Measurements from ENCODE around the gene USP5.

GRCh38 chr12:6861391-6861790 lies 9.4 kb downstream of the USP5 start:
- TF ChIP-seq EZH2phosphoT487 (IDR thresholded peaks at IDR 0.05; ENCODE audit: borderline replicate concordance, low read length) (no peak), CTCF (IDR thresholded peaks at IDR 0.05; ENCODE audit: low read depth, low read length, poor library complexity, severe bottlenecking) (no peak)
